Measurements from ENCODE around the gene ANGEL2.
"Not testable (repeated sequence)": the region's sequence is repeated elsewhere in the genome, so short reads cannot be mapped to it uniquely, and the experiment has no call there.

Gene ANGEL2

GRCh38 chr1:213019450-213019849 lies 3.8 kb upstream of the ANGEL2 start:
- no peak for DNase-seq (ENCODE audit: low read depth)

GRCh38 chr1:213017447-213018273 lies 2.0 kb upstream of the ANGEL2 start:
- DNase-seq (ENCODE audit: low read depth), result no peak

- DNase-seq (ENCODE audit: low read depth), result peak; percentile 8
These were observed 1.0 kb downstream of the ANGEL2 start for GRCh38 chr1:213014642-213015041.

DNA sequence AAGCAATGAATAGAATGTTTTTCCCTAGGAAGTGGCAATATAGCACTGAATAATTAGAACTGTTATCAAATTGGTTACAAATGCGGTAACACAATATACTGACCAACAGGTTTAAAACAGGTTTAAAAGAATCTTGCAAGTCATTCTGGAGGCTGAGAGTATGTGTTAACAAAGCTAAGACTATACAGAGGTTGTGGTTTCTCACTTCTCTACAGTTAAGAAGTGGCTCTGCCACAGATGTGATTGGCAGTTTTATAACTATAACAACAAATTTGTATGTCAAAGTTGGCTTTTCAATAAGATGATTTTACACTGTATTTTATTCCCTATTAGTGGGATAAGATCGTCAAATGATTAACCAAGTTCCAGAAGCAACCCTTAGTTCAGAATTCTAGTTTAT lies 7.1 kb downstream of the ANGEL2 start:
- DNase-seq (ENCODE audit: low read depth), result no peak

DNA sequence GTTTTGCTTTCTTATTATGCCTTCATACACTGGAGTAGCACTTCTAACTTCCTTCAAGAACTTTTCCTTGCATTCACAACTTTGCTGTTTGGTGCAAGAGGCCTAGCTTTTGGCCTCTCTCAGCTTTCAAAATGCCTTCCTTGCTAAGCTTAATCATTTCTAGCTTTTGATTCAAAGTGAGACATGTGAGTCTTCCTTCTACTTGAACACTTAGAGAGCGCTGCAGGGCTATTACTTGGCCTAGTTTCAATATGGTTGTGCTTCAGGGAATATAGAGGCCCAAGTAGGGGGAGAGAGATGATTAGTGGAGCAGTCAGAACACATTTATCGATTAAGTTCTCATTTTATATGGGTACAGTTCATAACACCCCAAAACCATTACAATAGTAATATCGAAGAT lies 12.4 kb downstream of the ANGEL2 start:
- no peak for DNase-seq (ENCODE audit: low read depth)

GRCh38 chr1:212994926-212995325 lies 20.7 kb downstream of the ANGEL2 start:
- no peak for DNase-seq (ENCODE audit: low read depth)

- not testable (repeated sequence) for DNase-seq (ENCODE audit: low read depth)
These were observed 21.7 kb downstream of the ANGEL2 start for GRCh38 chr1:212993960-212994359.

- no peak for DNase-seq (ENCODE audit: low read depth)
These were observed 25.4 kb downstream of the ANGEL2 start for GRCh38 chr1:212990276-212990675.

DNA sequence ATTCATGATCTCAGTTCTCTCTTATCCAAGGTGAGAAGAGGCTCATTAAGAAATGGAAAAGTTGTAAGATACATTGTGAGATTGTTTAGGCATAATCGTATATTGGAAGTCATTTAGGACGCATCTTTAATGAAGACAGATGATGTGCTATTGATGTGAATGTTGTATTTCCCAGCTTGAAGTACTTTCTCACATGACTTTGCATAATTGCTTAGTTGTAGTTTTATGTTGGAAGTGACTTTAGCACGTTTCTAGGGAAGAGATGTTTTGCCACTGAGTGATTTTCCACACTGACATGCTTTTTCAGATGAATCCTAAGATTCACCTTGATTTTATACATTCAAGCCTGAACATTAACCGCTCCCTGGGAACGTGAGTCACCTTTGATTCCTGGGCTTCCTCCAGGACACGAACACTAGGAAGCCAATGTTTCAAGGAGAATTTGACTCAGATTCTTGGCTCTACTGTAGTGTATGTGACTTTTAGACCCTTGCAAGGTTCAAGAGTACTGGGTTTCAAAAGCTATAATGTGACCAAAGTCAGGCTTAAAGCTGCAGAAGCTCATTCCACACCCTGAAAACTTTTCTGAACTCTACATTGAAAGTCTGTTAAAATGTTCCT lies 27.9 kb downstream of the ANGEL2 start:
- no peak for DNase-seq (ENCODE audit: low read depth)

DNA sequence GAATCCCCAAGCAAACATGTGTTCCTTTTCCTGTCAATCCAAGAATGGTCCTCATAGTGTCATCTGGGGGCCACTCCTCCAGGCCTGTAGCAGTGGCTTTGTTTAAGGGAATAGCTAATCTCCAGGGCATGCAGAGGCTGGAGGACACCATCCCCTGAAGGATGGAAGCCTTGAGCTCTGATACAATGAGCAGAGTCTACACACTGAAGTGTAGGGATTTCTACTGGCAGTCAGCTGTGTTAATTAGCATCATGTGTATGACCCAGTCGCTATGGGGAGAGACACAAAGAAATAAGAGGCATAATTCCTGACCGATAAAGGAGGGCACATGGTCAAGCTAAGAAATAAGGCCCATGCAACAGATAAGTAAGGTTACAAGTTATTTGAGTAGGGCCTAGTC lies 29.1 kb downstream of the ANGEL2 start:
- DNase-seq (ENCODE audit: low read depth), result no peak

DNA sequence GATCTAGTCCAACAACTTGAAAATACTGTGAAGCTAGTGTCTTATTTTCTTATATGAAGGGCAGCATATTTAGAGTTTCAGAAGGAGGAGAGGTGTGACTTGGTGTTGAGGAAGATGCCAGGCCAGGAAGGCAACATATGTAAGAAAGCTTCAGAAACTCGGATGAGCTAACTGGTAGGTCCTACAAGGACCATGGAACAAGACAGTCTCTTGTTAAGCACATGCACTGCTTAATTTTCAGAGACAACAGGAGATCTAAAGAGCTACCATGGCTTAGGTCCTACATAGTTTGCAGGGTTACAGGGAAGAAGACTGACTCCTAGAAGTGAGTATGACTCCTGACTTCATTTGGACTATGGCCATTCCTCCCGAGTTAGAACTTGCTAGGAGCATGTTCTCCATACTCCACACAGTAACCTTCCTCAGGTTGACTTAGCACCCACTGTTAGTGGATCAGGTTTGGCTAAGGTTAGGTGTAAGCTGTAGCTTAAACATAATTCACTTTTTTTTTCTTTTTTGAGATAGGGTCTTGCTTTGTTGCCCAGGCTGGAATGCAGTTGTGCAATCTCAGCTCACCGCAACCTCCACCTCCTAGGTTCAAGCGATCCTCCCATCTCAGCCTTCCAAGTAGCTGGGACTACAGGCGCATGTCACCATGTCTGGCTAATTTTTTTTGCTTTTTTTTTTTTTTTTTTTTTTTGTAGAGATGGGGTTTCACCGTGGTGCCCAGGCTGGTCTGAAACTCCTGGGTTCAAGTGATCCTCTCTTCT lies 31.0 kb downstream of the ANGEL2 start:
- DNase-seq (ENCODE audit: low read depth), result no peak

- no peak for DNase-seq (ENCODE audit: low read depth)
These were observed 32.2 kb downstream of the ANGEL2 start for GRCh38 chr1:212983482-212983881.

DNA sequence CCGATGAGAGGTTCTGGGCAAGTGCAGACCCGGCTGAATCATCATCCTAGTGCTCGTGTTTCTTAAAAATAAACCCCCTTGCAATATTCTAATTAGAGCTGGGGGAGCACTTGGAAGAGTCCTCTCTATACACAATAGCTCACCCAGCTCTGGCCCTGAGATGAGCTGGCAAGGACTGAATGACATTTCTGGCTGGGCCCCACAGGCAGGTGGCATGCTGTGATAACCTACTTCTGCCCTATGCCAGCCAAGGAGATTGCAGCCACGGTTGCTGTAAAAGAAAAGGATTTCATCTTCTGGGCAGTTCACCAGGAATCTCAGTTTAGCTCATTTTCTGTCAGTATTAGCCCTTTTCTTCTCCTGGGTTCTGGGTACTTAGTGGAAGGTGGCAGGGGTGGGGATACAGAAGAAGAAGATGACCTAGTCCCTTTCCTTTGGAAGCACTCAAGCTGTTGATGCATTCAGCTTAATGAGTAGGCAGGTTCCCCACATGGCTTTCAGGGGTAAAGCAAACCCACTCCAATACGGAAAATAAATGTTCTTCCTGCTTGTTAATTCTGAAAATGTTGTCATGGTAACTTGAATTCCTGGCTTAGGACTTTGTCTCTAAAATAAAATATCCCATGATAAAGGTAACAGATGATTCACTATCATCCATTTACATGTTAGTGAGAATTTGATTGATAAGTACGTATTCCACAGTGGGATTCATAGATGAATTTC lies 33.1 kb downstream of the ANGEL2 start:
- DNase-seq (ENCODE audit: low read depth), result no peak

- DNase-seq (ENCODE audit: low read depth), result no peak
These were observed 33.9 kb downstream of the ANGEL2 start for GRCh38 chr1:212981571-212982328.

DNA sequence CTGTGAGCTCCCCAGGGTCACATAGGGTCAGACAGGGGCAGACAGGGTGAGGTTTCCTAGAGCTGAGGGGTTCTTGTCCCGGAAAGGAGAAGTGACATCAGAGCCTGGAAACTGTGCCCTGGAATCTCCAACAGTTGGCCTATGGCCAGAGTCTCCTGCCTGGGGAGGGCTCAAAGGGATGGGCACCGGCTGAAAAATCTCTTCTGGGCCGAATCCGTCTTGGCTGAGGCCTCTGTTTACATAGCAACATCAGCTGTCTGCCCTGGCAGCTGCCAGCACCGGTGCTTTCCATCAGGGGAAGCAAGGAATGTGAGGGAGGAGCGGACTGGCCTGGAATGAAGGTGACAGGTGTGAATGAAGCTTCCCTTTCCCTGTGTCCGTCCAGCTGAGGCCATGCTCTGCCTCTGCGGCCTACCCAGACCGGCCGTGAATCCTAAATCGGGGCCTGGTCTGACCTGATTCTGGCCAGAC lies 34.6 kb downstream of the ANGEL2 start:
- DNase-seq (ENCODE audit: low read depth), result no peak

DNA sequence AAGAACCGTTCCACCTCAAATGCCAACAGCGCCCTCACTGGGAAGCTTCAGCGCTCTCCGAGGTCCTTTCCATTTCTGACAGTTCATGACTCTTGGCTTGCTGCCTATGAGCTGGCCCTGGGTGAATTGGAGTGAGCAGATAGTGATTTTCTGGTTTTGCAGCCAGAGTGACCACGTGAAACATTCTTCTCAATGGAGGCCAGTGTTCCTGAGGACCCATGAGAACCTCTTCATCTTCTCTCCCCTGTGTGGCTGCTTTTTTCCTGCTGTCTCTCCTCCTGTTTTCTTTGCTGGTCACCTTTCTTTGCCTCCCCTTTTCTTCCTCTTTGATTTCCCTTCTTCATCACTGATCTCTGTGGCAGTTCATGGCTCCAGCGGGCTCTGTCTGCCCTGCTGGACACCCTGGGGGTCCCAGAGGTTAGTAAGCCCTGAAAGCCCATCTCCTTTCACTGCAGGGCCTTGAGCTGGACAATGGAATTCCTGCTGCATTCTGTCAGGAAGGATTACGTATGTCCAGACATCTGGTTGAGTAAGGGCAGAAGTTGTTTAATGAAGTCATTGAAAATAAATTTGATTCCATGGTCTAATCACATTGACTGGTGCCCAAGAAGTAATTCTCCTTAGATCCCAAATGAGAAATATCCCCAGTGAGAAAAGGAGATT lies 35.4 kb downstream of the ANGEL2 start:
- DNase-seq (ENCODE audit: low read depth), result no peak

GRCh38 chr1:212979340-212980122 lies 36.1 kb downstream of the ANGEL2 start:
- DNase-seq (ENCODE audit: low read depth), result no peak

DNA sequence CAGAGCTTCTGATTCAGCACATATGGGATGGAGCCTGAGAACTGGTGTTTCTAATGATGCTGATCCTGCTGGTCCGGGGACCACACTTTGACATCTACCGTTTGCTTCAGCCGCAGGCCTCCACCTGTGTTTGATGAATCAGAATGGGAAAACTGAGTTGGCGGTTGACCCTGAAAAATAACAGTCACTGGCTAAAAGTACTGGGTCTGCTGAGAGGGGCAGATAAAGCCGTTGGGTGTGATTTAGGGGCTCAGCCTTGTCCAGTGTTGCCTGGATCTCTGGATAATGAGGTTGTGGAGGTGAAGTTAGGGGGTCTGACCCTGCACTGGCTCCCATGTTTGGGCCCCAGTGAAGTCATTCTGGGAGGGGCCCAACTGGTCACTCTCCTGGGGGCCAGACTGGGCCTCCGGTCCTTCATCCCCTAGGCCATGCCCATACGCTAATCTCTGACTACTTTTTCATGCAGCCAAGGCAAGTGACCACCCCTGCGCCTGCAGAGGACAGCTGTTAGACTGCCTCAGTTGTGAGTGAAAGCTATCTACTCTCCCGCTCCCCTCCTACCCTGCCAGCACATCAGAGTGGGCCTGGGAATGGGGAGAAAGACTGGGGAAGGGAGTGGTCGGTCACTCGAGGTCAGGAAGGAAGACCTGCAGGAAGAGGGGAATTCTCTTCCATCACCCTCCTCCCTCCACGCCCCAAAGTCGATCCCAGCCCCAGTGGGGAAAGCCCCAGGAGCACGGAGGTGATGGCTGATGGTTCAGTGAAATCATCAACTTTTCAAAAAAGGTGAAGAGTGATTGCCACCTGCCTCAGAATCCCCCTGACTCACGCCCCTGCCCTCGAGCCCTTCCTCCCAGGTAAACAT lies 37.7 kb downstream of the ANGEL2 start:
- DNase-seq (ENCODE audit: low read depth), result no peak

DNA sequence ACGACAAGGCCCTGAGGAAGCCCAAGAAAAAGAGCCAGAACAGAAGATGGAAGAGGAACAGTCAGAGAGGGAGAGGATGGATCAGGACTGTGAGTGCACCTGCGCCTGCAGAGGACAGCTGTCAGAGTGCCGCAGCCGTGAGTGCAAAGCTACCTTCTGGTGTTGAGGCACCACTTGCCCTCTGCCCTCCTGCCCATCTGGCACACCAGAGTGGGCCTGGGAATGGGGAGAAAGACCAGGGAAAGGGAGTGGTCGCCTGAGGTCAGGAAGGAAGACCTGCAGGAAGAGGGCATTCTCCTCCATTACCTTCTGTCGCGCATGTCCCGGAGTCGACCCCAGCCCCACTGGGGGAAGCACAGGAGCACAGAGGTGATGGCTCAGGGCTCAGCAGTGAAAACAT lies 39.1 kb downstream of the ANGEL2 start:
- no peak for DNase-seq (ENCODE audit: low read depth)
